Measurements from ENCODE around the gene RMND1.

The RMND1 gene, protein sequence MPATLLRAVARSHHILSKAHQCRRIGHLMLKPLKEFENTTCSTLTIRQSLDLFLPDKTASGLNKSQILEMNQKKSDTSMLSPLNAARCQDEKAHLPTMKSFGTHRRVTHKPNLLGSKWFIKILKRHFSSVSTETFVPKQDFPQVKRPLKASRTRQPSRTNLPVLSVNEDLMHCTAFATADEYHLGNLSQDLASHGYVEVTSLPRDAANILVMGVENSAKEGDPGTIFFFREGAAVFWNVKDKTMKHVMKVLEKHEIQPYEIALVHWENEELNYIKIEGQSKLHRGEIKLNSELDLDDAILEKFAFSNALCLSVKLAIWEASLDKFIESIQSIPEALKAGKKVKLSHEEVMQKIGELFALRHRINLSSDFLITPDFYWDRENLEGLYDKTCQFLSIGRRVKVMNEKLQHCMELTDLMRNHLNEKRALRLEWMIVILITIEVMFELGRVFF

DNA sequence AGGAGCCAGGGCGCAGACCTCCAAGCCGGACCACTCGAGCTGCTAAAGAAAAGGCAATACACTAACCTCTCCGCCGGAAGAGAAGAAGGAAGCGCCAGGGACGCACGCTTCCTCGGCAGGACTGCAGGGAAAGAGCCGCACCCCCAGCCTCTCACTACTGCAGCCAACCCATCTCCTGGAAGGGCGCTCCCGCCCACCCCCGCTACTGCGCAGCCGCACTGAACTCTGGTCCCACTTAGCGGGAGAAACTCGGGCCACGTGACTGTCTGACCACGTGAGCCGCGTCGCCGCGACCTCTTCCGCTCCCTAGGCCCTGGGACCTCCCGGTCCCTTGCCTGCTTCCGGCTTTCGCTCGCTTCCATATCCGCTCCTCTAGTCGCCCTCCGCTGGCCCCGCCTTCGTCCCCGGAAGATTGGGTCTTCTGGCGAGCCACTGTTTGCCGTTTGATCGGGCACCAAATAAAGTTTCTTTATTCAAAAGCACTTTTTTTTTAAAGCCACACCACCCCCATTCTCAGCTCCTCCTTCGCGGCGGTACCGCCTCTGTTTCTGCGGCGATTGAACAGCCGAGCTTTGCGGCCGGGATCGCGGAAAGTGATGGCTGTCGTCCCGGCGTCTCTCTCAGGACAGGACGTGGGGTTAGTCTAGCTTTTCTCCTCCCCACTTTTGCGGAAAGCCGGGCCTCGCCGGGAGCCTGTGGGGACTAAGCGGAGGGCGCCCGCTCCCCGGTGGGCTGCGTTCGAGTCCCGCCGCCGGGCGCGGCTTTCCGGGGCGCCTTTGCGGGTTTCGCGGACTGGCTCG is at the start of gene RMND1:
Gene RMND1 (minus strand): TSS at position 177 of the 800 bp plus-strand sequence. CDS start 6,315 bp downstream, outside the sequence.
- H3K4me3 ChIP-seq (ENCODE audit: low read depth, low read length): peak within 1 kb of the TSS; percentile 98
- peak; percentile 100 for DNase-seq (ENCODE audit: low read depth)
- TF ChIP-seq MYC (IDR thresholded peaks at IDR 0.05; ENCODE audit: low read depth, low read length) (peak; percentile 97), MAX (IDR thresholded peaks at IDR 0.05; ENCODE audit: low read depth, low read length) (peak; percentile 100), POLR2A (IDR thresholded peaks at IDR 0.05; ENCODE audit: extremely low read depth, insufficient read length) (peak; percentile 57), CTCF (IDR thresholded peaks at IDR 0.05; ENCODE audit: low read depth, low read length) (no peak)

DNA sequence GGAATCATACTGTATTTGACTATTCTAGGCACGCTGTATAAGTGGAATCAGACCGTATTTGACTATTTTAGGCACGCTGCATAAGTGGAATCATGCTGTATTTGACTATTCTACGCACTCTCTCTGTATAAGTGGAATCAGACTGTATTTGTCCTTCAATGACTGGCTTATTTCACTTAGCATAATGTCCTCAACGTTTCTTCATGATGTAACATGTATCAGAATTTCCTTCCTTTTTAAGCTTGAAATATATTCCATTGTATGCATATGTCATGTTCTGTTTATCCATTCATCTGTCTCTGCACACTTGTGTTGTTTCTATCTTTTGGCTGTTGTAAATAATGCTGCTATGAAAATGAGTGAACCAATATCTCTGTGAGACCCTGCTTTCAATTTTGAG is 47.6 kb upstream of the RMND1 start:
- TF ChIP-seq POLR2A (IDR thresholded peaks at IDR 0.05; ENCODE audit: extremely low read depth, insufficient read length) (no peak), CTCF (IDR thresholded peaks at IDR 0.05; ENCODE audit: low read depth, low read length) (no peak), MYC (IDR thresholded peaks at IDR 0.05; ENCODE audit: low read depth, low read length) (no peak), MAX (IDR thresholded peaks at IDR 0.05; ENCODE audit: low read depth, low read length) (no peak)
- H3K4me3 ChIP-seq (ENCODE audit: low read depth, low read length): no peak overlapping the region
- DNase-seq (ENCODE audit: low read depth): no peak

- TF ChIP-seq MAX (IDR thresholded peaks at IDR 0.05; ENCODE audit: low read depth, low read length) (no peak), CTCF (IDR thresholded peaks at IDR 0.05; ENCODE audit: low read depth, low read length) (no peak), POLR2A (IDR thresholded peaks at IDR 0.05; ENCODE audit: extremely low read depth, insufficient read length) (no peak), MYC (IDR thresholded peaks at IDR 0.05; ENCODE audit: low read depth, low read length) (no peak)
- DNase-seq (ENCODE audit: low read depth): peak; percentile 88
- no peak overlapping the region for H3K4me3 ChIP-seq (ENCODE audit: low read depth, low read length)
Measured at GRCh38 chr6:151498327-151498726, 46.4 kb upstream of the RMND1 start.

- DNase-seq (ENCODE audit: low read depth): peak; percentile 53
- no peak for TF ChIP-seq MYC (IDR thresholded peaks at IDR 0.05; ENCODE audit: low read depth, low read length)
- TF ChIP-seq CTCF (IDR thresholded peaks at IDR 0.05; ENCODE audit: low read depth, low read length): no peak
- TF ChIP-seq POLR2A (IDR thresholded peaks at IDR 0.05; ENCODE audit: extremely low read depth, insufficient read length): no peak
- no peak for TF ChIP-seq MAX (IDR thresholded peaks at IDR 0.05; ENCODE audit: low read depth, low read length)
Measured at GRCh38 chr6:151497905-151498304, 46.0 kb upstream of the RMND1 start.

GRCh38 chr6:151495380-151495779 is 43.5 kb upstream of the RMND1 start:
- no peak for DNase-seq (ENCODE audit: low read depth)
- H3K4me3 ChIP-seq (ENCODE audit: low read depth, low read length): no peak overlapping the region

More at GRCh38 chr6:151497905-151498304, 46.0 kb upstream of the RMND1 start:
- H3K4me3 ChIP-seq (ENCODE audit: low read depth, low read length): no peak overlapping the region

More at GRCh38 chr6:151495380-151495779, 43.5 kb upstream of the RMND1 start:
- TF ChIP-seq MAX (IDR thresholded peaks at IDR 0.05; ENCODE audit: low read depth, low read length) (no peak), CTCF (IDR thresholded peaks at IDR 0.05; ENCODE audit: low read depth, low read length) (no peak)
